ENCODE data around the gene ELK4.

ELK4 gene
- total RNA-seq: 103 to 241 (median 131) reads per million in 9 experiments

GRCh38 chr1:205631768-205632668 lies at the start of gene ELK4:
TSS of gene ELK4 (minus strand) at chr1:205632011. CDS start at chr1:205623882, 8,129 bp downstream.
- Mint-ChIP-seq H3K9me3 (no peaks in the 10 kb centered on the region), H3K27me3 (peaks cover 0 to 2% of the 10 kb centered on the region in 2 donors), H3K27ac (peak within 1 kb of the TSS; percentile 95 to 97), H3K36me3 (ENCODE audit: insufficient read depth) (peaks cover 22% of the 10 kb centered on the region), H3K4me1 (ENCODE audit: low read depth in 2 of 2) (peaks cover 15 to 33% of the 10 kb centered on the region in 2 donors), H3K4me3 (peak within 1 kb of the TSS; percentile 85 to 94)
- ATAC-seq (replicated peaks): peak; percentile 81
- peak; percentile 99 to 100 (median 100) for DNase-seq

- ATAC-seq (replicated peaks): no peak
Observed at GRCh38 chr1:205681364-205681763, 49.6 kb upstream of the ELK4 start.

GRCh38 chr1:205680073-205680851 lies 48.5 kb upstream of the ELK4 start, which contains the start of gene SLC45A3:
TSS of gene SLC45A3 (minus strand) at chr1:205680509. CDS start at chr1:205664656, 15,853 bp downstream.
- DNase-seq: no peak
- no peak within 1 kb of the TSS for H3K27ac Mint-ChIP-seq

More at GRCh38 chr1:205681364-205681763, 49.6 kb upstream of the ELK4 start:
- no peak overlapping the region for H3K27ac Mint-ChIP-seq
- peaks cover 15% of the 10 kb centered on the region for H3K36me3 Mint-ChIP-seq (ENCODE audit: insufficient read depth)
- peak overlapping the region; percentile 76 to 78 for H3K4me3 Mint-ChIP-seq
- H3K4me1 Mint-ChIP-seq (ENCODE audit: low read depth in 2 of 2): peaks cover 13 to 19% of the 10 kb centered on the region in 2 donors
- DNase-seq: no peak
- H3K27me3 Mint-ChIP-seq: peaks cover 15 to 30% of the 10 kb centered on the region in 2 donors
- no peaks in the 10 kb centered on the region for H3K9me3 Mint-ChIP-seq

GRCh38 chr1:205678286-205679111 lies 46.7 kb upstream of the ELK4 start:
- Mint-ChIP-seq H3K4me1 (ENCODE audit: low read depth in 2 of 2) (peaks cover 13 to 19% of the 10 kb centered on the region in 2 donors), H3K27me3 (peaks cover 20 to 51% of the 10 kb centered on the region in 2 donors), H3K4me3 (peak overlapping the region; percentile 74 to 75), H3K9me3 (no peaks in the 10 kb centered on the region), H3K36me3 (ENCODE audit: insufficient read depth) (peaks cover 12% of the 10 kb centered on the region), H3K27ac (no peak overlapping the region)
- ATAC-seq (replicated peaks) (no peak), DNase-seq (no peak)

More at GRCh38 chr1:205680073-205680851, 48.5 kb upstream of the ELK4 start, which contains the start of gene SLC45A3:
- H3K4me1 Mint-ChIP-seq (ENCODE audit: low read depth in 2 of 2): peaks cover 13 to 19% of the 10 kb centered on the region in 2 donors
- H3K9me3 Mint-ChIP-seq: no peaks in the 10 kb centered on the region
- H3K27me3 Mint-ChIP-seq: peaks cover 20 to 41% of the 10 kb centered on the region in 2 donors
- ATAC-seq (replicated peaks): peak; percentile 73
- H3K4me3 Mint-ChIP-seq: peak within 1 kb of the TSS; percentile 76 to 78
- peaks cover 12% of the 10 kb centered on the region for H3K36me3 Mint-ChIP-seq (ENCODE audit: insufficient read depth)

- H3K9me3 Mint-ChIP-seq: no peaks in the 10 kb centered on the region
- H3K4me3 Mint-ChIP-seq: no peak overlapping the region
- H3K27me3 Mint-ChIP-seq: peaks cover 23 to 65% of the 10 kb centered on the region in 2 donors
- DNase-seq (no peak), ATAC-seq (replicated peaks) (no peak)
- H3K4me1 Mint-ChIP-seq (ENCODE audit: low read depth in 2 of 2): peaks cover 13 to 19% of the 10 kb centered on the region in 2 donors
- peaks cover 12% of the 10 kb centered on the region for H3K36me3 Mint-ChIP-seq (ENCODE audit: insufficient read depth)
- H3K27ac Mint-ChIP-seq: peak overlapping the region in 1 of 2 donors; percentile 59
Observed at GRCh38 chr1:205677167-205677566, 45.4 kb upstream of the ELK4 start.

- peaks cover 12% of the 10 kb centered on the region for H3K36me3 Mint-ChIP-seq (ENCODE audit: insufficient read depth)
- no peaks in the 10 kb centered on the region for H3K9me3 Mint-ChIP-seq
- peaks cover 15 to 19% of the 10 kb centered on the region in 2 donors for H3K4me1 Mint-ChIP-seq (ENCODE audit: low read depth in 2 of 2)
- ATAC-seq (replicated peaks) (no peak), DNase-seq (no peak)
- peaks cover 29 to 70% of the 10 kb centered on the region in 2 donors for H3K27me3 Mint-ChIP-seq
- peak overlapping the region in 1 of 2 donors; percentile 59 for H3K27ac Mint-ChIP-seq
- H3K4me3 Mint-ChIP-seq: no peak overlapping the region
Observed at GRCh38 chr1:205676597-205676996, 44.8 kb upstream of the ELK4 start.

- Mint-ChIP-seq H3K4me3 (no peak overlapping the region), H3K36me3 (ENCODE audit: insufficient read depth) (peaks cover 11% of the 10 kb centered on the region), H3K4me1 (ENCODE audit: low read depth in 2 of 2) (peaks cover 13 to 17% of the 10 kb centered on the region in 2 donors), H3K9me3 (no peaks in the 10 kb centered on the region), H3K27ac (no peak overlapping the region), H3K27me3 (peaks cover 30 to 70% of the 10 kb centered on the region in 2 donors)
- DNase-seq: no peak
- no peak for ATAC-seq (replicated peaks)
Observed at GRCh38 chr1:205676002-205676401, 44.2 kb upstream of the ELK4 start.

- DNase-seq (no peak), ATAC-seq (replicated peaks) (no peak)
- Mint-ChIP-seq H3K36me3 (ENCODE audit: insufficient read depth) (peaks cover 12% of the 10 kb centered on the region), H3K4me3 (no peak overlapping the region), H3K4me1 (ENCODE audit: low read depth in 2 of 2) (peaks cover 9 to 10% of the 10 kb centered on the region in 2 donors), H3K27me3 (peaks cover 26 to 73% of the 10 kb centered on the region in 2 donors), H3K9me3 (no peaks in the 10 kb centered on the region), H3K27ac (no peak overlapping the region)
Observed at GRCh38 chr1:205675247-205675646, 43.4 kb upstream of the ELK4 start.

- Mint-ChIP-seq H3K36me3 (ENCODE audit: insufficient read depth) (peaks cover 3% of the 10 kb centered on the region), H3K4me1 (ENCODE audit: low read depth in 2 of 2) (peaks cover 6 to 7% of the 10 kb centered on the region in 2 donors), H3K27ac (no peak overlapping the region), H3K9me3 (no peaks in the 10 kb centered on the region), H3K4me3 (no peak overlapping the region), H3K27me3 (peaks cover 35 to 86% of the 10 kb centered on the region in 2 donors)
- DNase-seq (no peak), ATAC-seq (replicated peaks) (no peak)
Observed at GRCh38 chr1:205672970-205673369, 41.2 kb upstream of the ELK4 start.

GRCh38 chr1:205672395-205672889 lies 40.6 kb upstream of the ELK4 start:
- H3K27ac Mint-ChIP-seq: no peak overlapping the region
- peaks cover 6 to 7% of the 10 kb centered on the region in 2 donors for H3K4me1 Mint-ChIP-seq (ENCODE audit: low read depth in 2 of 2)
- ATAC-seq (replicated peaks): no peak
- peaks cover 3% of the 10 kb centered on the region for H3K36me3 Mint-ChIP-seq (ENCODE audit: insufficient read depth)
- no peak overlapping the region for H3K4me3 Mint-ChIP-seq
- peaks cover 37 to 92% of the 10 kb centered on the region in 2 donors for H3K27me3 Mint-ChIP-seq
- H3K9me3 Mint-ChIP-seq: no peaks in the 10 kb centered on the region
- DNase-seq: no peak

- Mint-ChIP-seq H3K9me3 (no peaks in the 10 kb centered on the region), H3K4me3 (no peak overlapping the region), H3K27ac (no peak overlapping the region), H3K27me3 (peaks cover 36 to 80% of the 10 kb centered on the region in 2 donors), H3K4me1 (ENCODE audit: low read depth in 2 of 2) (peaks cover 0 to 6% of the 10 kb centered on the region in 2 donors), H3K36me3 (ENCODE audit: insufficient read depth) (peaks cover 3% of the 10 kb centered on the region)
- DNase-seq (no peak), ATAC-seq (replicated peaks) (no peak)
Observed at GRCh38 chr1:205670611-205671430, 39.0 kb upstream of the ELK4 start.

GRCh38 chr1:205670150-205670446 lies 38.3 kb upstream of the ELK4 start:
- ATAC-seq (replicated peaks): no peak
- H3K36me3 Mint-ChIP-seq (ENCODE audit: insufficient read depth): peaks cover 3% of the 10 kb centered on the region
- H3K27me3 Mint-ChIP-seq: peaks cover 31 to 72% of the 10 kb centered on the region in 2 donors
- peaks cover 3 to 6% of the 10 kb centered on the region in 2 donors for H3K4me1 Mint-ChIP-seq (ENCODE audit: low read depth in 2 of 2)
- no peak overlapping the region for H3K27ac Mint-ChIP-seq
- no peaks in the 10 kb centered on the region for H3K9me3 Mint-ChIP-seq
- H3K4me3 Mint-ChIP-seq: no peak overlapping the region
- no peak for DNase-seq

Data from effector memory CD8-positive, alpha-beta T cell (primary cell).